BLaER1 treated with 17β-estradiol and CSF1 and Interleukin-3, amounts not matched to agents 10 nM and 100 nM (cell line): ENCODE data around the gene SLC35G4.
"Not testable (repeated sequence)": the region's sequence is repeated elsewhere in the genome, so short reads cannot be mapped to it uniquely, and the experiment has no call there.

ENCODE experiments used
- H3K27ac ChIP-seq, 11 experiments: shearing (Covaris generic); formaldehyde crosslinking; 2 replicates each; pipeline ENCODE4 v1.8.1; 2022
- H3K27me3 ChIP-seq, 11 experiments: shearing (Covaris generic); formaldehyde crosslinking; 2 replicates each; pipeline ENCODE4 v1.8.1; 2022
- H3K36me3 ChIP-seq, 11 experiments: shearing (Covaris generic); formaldehyde crosslinking; 2 replicates each; pipeline ENCODE4 v1.8.1; 2022
- H3K4me1 ChIP-seq, 10 experiments: shearing (Covaris generic); formaldehyde crosslinking; 2 replicates each; pipeline ENCODE4 v1.8.1; 2022
- H3K4me2 ChIP-seq, 11 experiments: shearing (Covaris generic); formaldehyde crosslinking; 2 replicates each; pipeline ENCODE4 v1.8.1; 2022
- H3K4me3 ChIP-seq, 10 experiments: shearing (Covaris generic); formaldehyde crosslinking; 2 replicates each; pipeline ENCODE4 v1.8.1; 2022
- H3K9ac ChIP-seq, 11 experiments: shearing (Covaris generic); formaldehyde crosslinking; 2 replicates each; pipeline ENCODE4 v1.8.1; 2022
- H3K9me3 ChIP-seq, 11 experiments: shearing (Covaris generic); formaldehyde crosslinking; replicated peaks in 1 of 11; 2 replicates each; pipeline ENCODE4 v1.8.1; 2022
- H4K20me1 ChIP-seq, 11 experiments: shearing (Covaris generic); formaldehyde crosslinking; 2 replicates each; pipeline ENCODE4 v1.8.1; 2022
- Cebpa-rat ChIP-seq, 11 experiments: shearing (Covaris generic); IDR thresholded peaks; 2 replicates each; pipeline ENCODE4 v1.8.1; 2022

SLC35G4 gene

GRCh38 chr18:11609488-11609887 lies at the start of gene SLC35G4:
SLC35G4 (plus strand) TSS chr18:11609596; CDS start chr18:11609596, 0 bp downstream.
- not testable (repeated sequence) for H3K36me3 ChIP-seq, H4K20me1 ChIP-seq, H3K27ac ChIP-seq, H3K27me3 ChIP-seq, H3K4me1 ChIP-seq, H3K4me2 ChIP-seq, H3K9ac ChIP-seq, H3K4me3 ChIP-seq
- peaks cover 14 to 16% (median 15%) of the 10 kb centered on the region in 11 experiments for H3K9me3 ChIP-seq

- Histone ChIP-seq H3K36me3 (no peaks in the 10 kb centered on the region), H3K9ac (no peak overlapping the region), H3K4me3 (no peak overlapping the region), H3K4me1 (peaks cover 24 to 42% (median 36%) of the 10 kb centered on the region in 10 experiments), H3K27me3 (no peaks in the 10 kb centered on the region; a peak in 1 of 22 replicates), H3K4me2 (peak overlapping the region in 3 of 11 experiments; percentile 68 to 71 (median 70); a peak in 2 of 22 replicates), H4K20me1 (peaks cover 0 to 5% (median 0%) of the 10 kb centered on the region in 11 experiments; a peak in 3 of 22 replicates), H3K27ac (no peak overlapping the region), H3K9me3 (no peaks in the 10 kb centered on the region; a peak in 1 of 22 replicates)
- TF ChIP-seq Cebpa-rat (IDR thresholded peaks at IDR 0.05), result no peak
Measured at GRCh38 chr18:11561293-11561692, 48.1 kb upstream of the SLC35G4 start.

GRCh38 chr18:11565716-11566115 lies 43.7 kb upstream of the SLC35G4 start:
- H3K4me2 ChIP-seq, result peak overlapping the region; percentile 55 to 90 (median 84)
- peaks cover 0 to 21% (median 0%) of the 10 kb centered on the region in 11 experiments; a peak in 6 of 22 replicates for H4K20me1 ChIP-seq
- H3K27me3 ChIP-seq, result peaks cover 0 to 24% (median 0%) of the 10 kb centered on the region in 11 experiments; a peak in 6 of 22 replicates
- peak overlapping the region in 5 of 11 experiments; percentile 25 to 58 (median 45); a peak in 7 of 22 replicates for H3K9ac ChIP-seq
- H3K9me3 ChIP-seq, result no peaks in the 10 kb centered on the region; a peak in 1 of 22 replicates
- no peaks in the 10 kb centered on the region for H3K36me3 ChIP-seq
- H3K4me3 ChIP-seq, result peak overlapping the region in 4 of 10 experiments; percentile 2 to 21 (median 17); a peak in 4 of 20 replicates
- H3K27ac ChIP-seq, result peak overlapping the region in 8 of 11 experiments; percentile 29 to 69 (median 58); a peak in 15 of 22 replicates
- no peak for TF ChIP-seq Cebpa-rat (IDR thresholded peaks at IDR 0.05)
- peaks cover 17 to 65% (median 61%) of the 10 kb centered on the region in 10 experiments for H3K4me1 ChIP-seq

- H3K4me3 ChIP-seq, result peak overlapping the region in 4 of 10 experiments; percentile 2 to 21 (median 17); a peak in 3 of 20 replicates
- H3K9me3 ChIP-seq, result no peaks in the 10 kb centered on the region; a peak in 1 of 22 replicates
- H3K36me3 ChIP-seq, result no peaks in the 10 kb centered on the region
- TF ChIP-seq Cebpa-rat (IDR thresholded peaks at IDR 0.05), result no peak
- peaks cover 16 to 63% (median 57%) of the 10 kb centered on the region in 10 experiments for H3K4me1 ChIP-seq
- peak overlapping the region in 8 of 11 experiments; percentile 29 to 69 (median 58); a peak in 15 of 22 replicates for H3K27ac ChIP-seq
- H3K9ac ChIP-seq, result peak overlapping the region in 5 of 11 experiments; percentile 25 to 58 (median 45); a peak in 8 of 22 replicates
- H4K20me1 ChIP-seq, result peaks cover 0 to 21% (median 0%) of the 10 kb centered on the region in 11 experiments; a peak in 6 of 22 replicates
- H3K27me3 ChIP-seq, result peaks cover 0 to 24% (median 0%) of the 10 kb centered on the region in 11 experiments; a peak in 6 of 22 replicates
- H3K4me2 ChIP-seq, result peak overlapping the region; percentile 55 to 90 (median 84)
Measured at GRCh38 chr18:11566236-11566965, 43.0 kb upstream of the SLC35G4 start.

GRCh38 chr18:11567396-11567795 lies 42.0 kb upstream of the SLC35G4 start:
- H3K4me1 ChIP-seq, result peaks cover 16 to 63% (median 57%) of the 10 kb centered on the region in 10 experiments
- peaks cover 0 to 24% (median 0%) of the 10 kb centered on the region in 11 experiments; a peak in 6 of 22 replicates for H3K27me3 ChIP-seq
- H3K4me3 ChIP-seq, result no peak overlapping the region
- H3K27ac ChIP-seq, result no peak overlapping the region
- peaks cover 0 to 21% (median 0%) of the 10 kb centered on the region in 11 experiments; a peak in 6 of 22 replicates for H4K20me1 ChIP-seq
- TF ChIP-seq Cebpa-rat (IDR thresholded peaks at IDR 0.05), result no peak
- no peak overlapping the region for H3K9ac ChIP-seq
- H3K9me3 ChIP-seq, result no peaks in the 10 kb centered on the region; a peak in 1 of 22 replicates
- peak overlapping the region in 9 of 11 experiments; percentile 21 to 90 (median 88); a peak in 17 of 22 replicates for H3K4me2 ChIP-seq
- no peaks in the 10 kb centered on the region for H3K36me3 ChIP-seq

- Histone ChIP-seq H3K4me1 (peaks cover 15 to 57% (median 52%) of the 10 kb centered on the region in 10 experiments), H3K36me3 (no peaks in the 10 kb centered on the region), H3K9ac (no peak overlapping the region), H3K27ac (no peak overlapping the region), H4K20me1 (peaks cover 0 to 21% (median 0%) of the 10 kb centered on the region in 11 experiments; a peak in 6 of 22 replicates), H3K4me3 (no peak overlapping the region), H3K4me2 (peak overlapping the region in 5 of 11 experiments; percentile 3 to 89 (median 25); a peak in 5 of 22 replicates), H3K9me3 (no peaks in the 10 kb centered on the region), H3K27me3 (peaks cover 0 to 24% (median 0%) of the 10 kb centered on the region in 11 experiments; a peak in 6 of 22 replicates)
- no peak for TF ChIP-seq Cebpa-rat (IDR thresholded peaks at IDR 0.05)
Measured at GRCh38 chr18:11570073-11570588, 39.3 kb upstream of the SLC35G4 start.

GRCh38 chr18:11570769-11571412 lies 38.5 kb upstream of the SLC35G4 start:
- Histone ChIP-seq H3K9ac (no peak overlapping the region), H3K4me2 (peak overlapping the region in 2 of 11 experiments; percentile 17 to 29; a peak in 2 of 22 replicates), H3K36me3 (no peaks in the 10 kb centered on the region), H4K20me1 (peaks cover 0 to 21% (median 0%) of the 10 kb centered on the region in 11 experiments; a peak in 6 of 22 replicates), H3K9me3 (no peaks in the 10 kb centered on the region), H3K4me1 (peaks cover 8 to 49% (median 44%) of the 10 kb centered on the region in 10 experiments), H3K27ac (no peak overlapping the region), H3K27me3 (peaks cover 0 to 24% (median 0%) of the 10 kb centered on the region in 11 experiments; a peak in 6 of 22 replicates), H3K4me3 (no peak overlapping the region)
- TF ChIP-seq Cebpa-rat (IDR thresholded peaks at IDR 0.05), result no peak

- H4K20me1 ChIP-seq, result peaks cover 0 to 10% (median 0%) of the 10 kb centered on the region in 11 experiments; a peak in 4 of 22 replicates
- H3K27me3 ChIP-seq, result peaks cover 0 to 18% (median 0%) of the 10 kb centered on the region in 11 experiments; a peak in 6 of 22 replicates
- no peak overlapping the region for H3K9ac ChIP-seq
- no peak overlapping the region for H3K4me3 ChIP-seq
- H3K4me1 ChIP-seq, result peaks cover under 1 to 44% (median 36%) of the 10 kb centered on the region in 10 experiments; a peak in 19 of 20 replicates
- H3K27ac ChIP-seq, result no peak overlapping the region
- no peak overlapping the region for H3K4me2 ChIP-seq
- H3K9me3 ChIP-seq, result no peaks in the 10 kb centered on the region
- TF ChIP-seq Cebpa-rat (IDR thresholded peaks at IDR 0.05), result no peak
- no peaks in the 10 kb centered on the region for H3K36me3 ChIP-seq
Measured at GRCh38 chr18:11572201-11572600, 37.2 kb upstream of the SLC35G4 start.
